Naive B cell (primary cell): ENCODE data around the gene CHRNE. TPM values are rescaled to one million over a fixed set of nuclear protein-coding genes. Genes with fewer than 3 reads are reported as not detected.
"Not testable (repeated sequence)": the region's sequence is repeated elsewhere in the genome, so short reads cannot be mapped to it uniquely, and the experiment has no call there.

ENCODE experiments used
- ATAC-seq, 2 donors: fragments of 150-1000 bp; cut with Tn5 transposase; 2 replicates each; pipeline ENCODE4 v1.10.0; 2021; ENCODE audit warnings: low read depth in 2 of 2, mild to moderate bottlenecking in 2 of 2, moderate library complexity in 2 of 2
- DNase-seq: peaks from one replicate; pipeline ENCODE4 v3.0.0; 2022
- H3K27ac Mint-ChIP-seq, 6 donors: one replicate each; pipeline ENCODE4 v1.8.0; 2020 to 2022; ENCODE audit warnings: mild to moderate bottlenecking in 6 of 6, mixed read lengths in 6 of 6, moderate library complexity in 5 of 6, inconsistent platforms in 2 of 6
- H3K27me3 Mint-ChIP-seq, 3 donors: one replicate each; pipeline ENCODE4 v1.8.0; 2021 to 2022; ENCODE audit warnings: mixed read lengths in 3 of 3, mild to moderate bottlenecking in 1 of 3
- H3K36me3 Mint-ChIP-seq, 2 donors: one replicate each; pipeline ENCODE4 v1.8.0; 2020 to 2022; ENCODE audit warnings: mixed read lengths in 2 of 2, inconsistent platforms in 1 of 2, mild to moderate bottlenecking in 1 of 2
- H3K4me1 Mint-ChIP-seq, 3 donors: one replicate each; pipeline ENCODE4 v1.8.0; 2020 to 2022; ENCODE audit warnings: mixed read lengths in 3 of 3, inconsistent platforms in 1 of 3, mild to moderate bottlenecking in 1 of 3, moderate library complexity in 1 of 3
- H3K4me3 Mint-ChIP-seq, 8 donors: one replicate each; pipeline ENCODE4 v1.8.0; 2020 to 2022; ENCODE audit warnings: mild to moderate bottlenecking in 8 of 8, mixed read lengths in 8 of 8, moderate library complexity in 8 of 8, inconsistent platforms in 2 of 8
- H3K9me3 Mint-ChIP-seq, 7 donors: one replicate each; pipeline ENCODE4 v1.8.0; 2020 to 2022; ENCODE audit warnings: mixed read lengths in 7 of 7, mild to moderate bottlenecking in 5 of 7, inconsistent platforms in 2 of 7, moderate library complexity in 1 of 7
- polyA plus RNA-seq, 6 donors: library from polyadenylated mRNA; unstranded; fragments of 300-500 nt; fragmentation: Illumina TruSeq; gene quantifications; one replicate each; pipeline ENCODE4 v1.2.3, GENCODE V29; 2021; ENCODE audit warnings: low read depth in 6 of 6

The CHRNE gene
- polyA plus RNA-seq, 6 donors from 2014 or later: 0.18 to 0.59 (median 0.37) TPM; not detected in 1

GRCh38 chr17:4936436-4936835 is 33.5 kb upstream of the CHRNE start:
- Mint-ChIP-seq H3K27ac (peak overlapping the region in 2 of 6 donors; percentile 14 to 28), H3K27me3 (peaks cover 12 to 30% (median 30%) of the 10 kb centered on the region in 3 donors), H3K4me1 (peaks cover 52 to 64% (median 61%) of the 10 kb centered on the region in 3 donors), H3K4me3 (peak overlapping the region in 2 of 8 donors; percentile 9 to 35), H3K36me3 (peaks cover 5% of the 10 kb centered on the region in 2 donors), H3K9me3 (no peaks in the 10 kb centered on the region)
- no peak for DNase-seq
- ATAC-seq: no peak

- DNase-seq (no peak), ATAC-seq (no peak)
- no peaks in the 10 kb centered on the region for H3K9me3 Mint-ChIP-seq
- peak overlapping the region in 1 of 6 donors; percentile 52 for H3K27ac Mint-ChIP-seq
- peaks cover 15 to 36% (median 33%) of the 10 kb centered on the region in 3 donors for H3K27me3 Mint-ChIP-seq
- H3K4me1 Mint-ChIP-seq: peaks cover 50 to 63% (median 61%) of the 10 kb centered on the region in 3 donors
- H3K36me3 Mint-ChIP-seq: peaks cover 11 to 12% of the 10 kb centered on the region in 2 donors
- H3K4me3 Mint-ChIP-seq: no peak overlapping the region
Observed at GRCh38 chr17:4935650-4936049, 32.8 kb upstream of the CHRNE start.

- H3K9me3 Mint-ChIP-seq: no peaks in the 10 kb centered on the region
- H3K4me1 Mint-ChIP-seq: peaks cover 49 to 59% (median 55%) of the 10 kb centered on the region in 3 donors
- H3K27me3 Mint-ChIP-seq: peaks cover 17 to 39% (median 33%) of the 10 kb centered on the region in 3 donors
- H3K4me3 Mint-ChIP-seq: peak overlapping the region in 1 of 8 donors; percentile 61
- no peak for DNase-seq
- peaks cover 7 to 21% of the 10 kb centered on the region in 2 donors for H3K36me3 Mint-ChIP-seq
- peak overlapping the region in 2 of 6 donors; percentile 42 to 45 for H3K27ac Mint-ChIP-seq
- ATAC-seq: no peak
Observed at GRCh38 chr17:4934173-4934979, 31.5 kb upstream of the CHRNE start.

GRCh38 chr17:4933646-4934045 is 30.7 kb upstream of the CHRNE start:
- ATAC-seq: no peak
- no peak overlapping the region for H3K4me3 Mint-ChIP-seq

GRCh38 chr17:4932756-4933155 is 29.9 kb upstream of the CHRNE start:
- H3K27ac Mint-ChIP-seq: peak overlapping the region in 1 of 6 donors; percentile 84
- peaks cover 7 to 21% of the 10 kb centered on the region in 2 donors for H3K36me3 Mint-ChIP-seq
- peak overlapping the region in 2 of 8 donors; percentile 44 to 61 for H3K4me3 Mint-ChIP-seq
- ATAC-seq (no peak), DNase-seq (no peak)
- H3K9me3 Mint-ChIP-seq: no peaks in the 10 kb centered on the region
- peaks cover 39 to 49% (median 40%) of the 10 kb centered on the region in 3 donors for H3K4me1 Mint-ChIP-seq
- H3K27me3 Mint-ChIP-seq: peaks cover 17 to 39% (median 33%) of the 10 kb centered on the region in 3 donors

More at GRCh38 chr17:4933646-4934045, 30.7 kb upstream of the CHRNE start:
- no peaks in the 10 kb centered on the region for H3K9me3 Mint-ChIP-seq
- no peak overlapping the region for H3K27ac Mint-ChIP-seq
- H3K36me3 Mint-ChIP-seq: peaks cover 7 to 21% of the 10 kb centered on the region in 2 donors
- no peak for DNase-seq
- peaks cover 17 to 39% (median 33%) of the 10 kb centered on the region in 3 donors for H3K27me3 Mint-ChIP-seq
- H3K4me1 Mint-ChIP-seq: peaks cover 44 to 54% (median 47%) of the 10 kb centered on the region in 3 donors

- Mint-ChIP-seq H3K4me3 (peak within 1 kb of the TSS in 4 of 8 donors; percentile 1 to 77 (median 58)), H3K27ac (peak within 1 kb of the TSS in 2 of 6 donors; percentile 84 to 90)
- ATAC-seq: peak; percentile 41 to 47
Observed at GRCh38 chr17:4931963-4932362, 29.1 kb upstream of the CHRNE start, which contains the start of gene GP1BA. Gene GP1BA (plus strand): TSS chr17:4932277. CDS start chr17:4932605, 328 bp downstream.

GRCh38 chr17:4928881-4929280 is 26.0 kb upstream of the CHRNE start:
- no peak for ATAC-seq
- DNase-seq: no peak
- Mint-ChIP-seq H3K4me3 (no peak overlapping the region), H3K4me1 (peaks cover 25 to 35% (median 26%) of the 10 kb centered on the region in 3 donors), H3K27ac (no peak overlapping the region), H3K36me3 (peaks cover 11 to 21% of the 10 kb centered on the region in 2 donors), H3K9me3 (no peaks in the 10 kb centered on the region), H3K27me3 (peaks cover 9 to 32% (median 26%) of the 10 kb centered on the region in 3 donors)

More at GRCh38 chr17:4931963-4932362, 29.1 kb upstream of the CHRNE start, which contains the start of gene GP1BA:
- Mint-ChIP-seq H3K9me3 (no peaks in the 10 kb centered on the region), H3K4me1 (peaks cover 37 to 45% (median 40%) of the 10 kb centered on the region in 3 donors), H3K27me3 (peaks cover 17 to 39% (median 33%) of the 10 kb centered on the region in 3 donors), H3K36me3 (peaks cover 7 to 21% of the 10 kb centered on the region in 2 donors)
- no peak for DNase-seq

- peaks cover 11 to 19% of the 10 kb centered on the region in 2 donors for H3K36me3 Mint-ChIP-seq
- not testable (repeated sequence) for H3K4me3 Mint-ChIP-seq, DNase-seq, ATAC-seq, H3K9me3 Mint-ChIP-seq
- H3K4me1 Mint-ChIP-seq: peaks cover 10 to 18% (median 11%) of the 10 kb centered on the region in 3 donors
- peak overlapping the region in 1 of 6 donors; percentile 25 for H3K27ac Mint-ChIP-seq
- H3K27me3 Mint-ChIP-seq: peaks cover 6 to 12% (median 7%) of the 10 kb centered on the region in 3 donors
Observed at GRCh38 chr17:4926577-4927335, 23.9 kb upstream of the CHRNE start.

GRCh38 chr17:4921320-4921719 is 18.4 kb upstream of the CHRNE start:
- DNase-seq (no peak), ATAC-seq (no peak)
- peaks cover 0 to 3% (median 0%) of the 10 kb centered on the region in 3 donors for H3K4me1 Mint-ChIP-seq
- peaks cover 0 to under 1% of the 10 kb centered on the region in 2 donors for H3K36me3 Mint-ChIP-seq
- no peak overlapping the region for H3K27ac Mint-ChIP-seq
- H3K4me3 Mint-ChIP-seq: peak overlapping the region in 1 of 8 donors; percentile 5
- H3K9me3 Mint-ChIP-seq: no peaks in the 10 kb centered on the region
- no peaks in the 10 kb centered on the region for H3K27me3 Mint-ChIP-seq

- ATAC-seq (no peak), DNase-seq (no peak)
- no peak overlapping the region for H3K27ac Mint-ChIP-seq
- no peaks in the 10 kb centered on the region for H3K9me3 Mint-ChIP-seq
- no peaks in the 10 kb centered on the region for H3K27me3 Mint-ChIP-seq
- no peaks in the 10 kb centered on the region for H3K36me3 Mint-ChIP-seq
- H3K4me3 Mint-ChIP-seq: no peak overlapping the region
- H3K4me1 Mint-ChIP-seq: peaks cover 0 to 3% (median 0%) of the 10 kb centered on the region in 3 donors
Observed at GRCh38 chr17:4920351-4921048, 17.6 kb upstream of the CHRNE start.

- ATAC-seq (no peak), DNase-seq (no peak)
- Mint-ChIP-seq H3K36me3 (no peaks in the 10 kb centered on the region), H3K27me3 (no peaks in the 10 kb centered on the region), H3K4me1 (peaks cover 0 to 2% (median 0%) of the 10 kb centered on the region in 3 donors), H3K9me3 (no peaks in the 10 kb centered on the region), H3K4me3 (no peak overlapping the region), H3K27ac (no peak overlapping the region)
Observed at GRCh38 chr17:4919511-4920047, 16.7 kb upstream of the CHRNE start.

GRCh38 chr17:4914551-4914950 is 11.7 kb upstream of the CHRNE start:
- not testable (repeated sequence) for DNase-seq, H3K36me3 Mint-ChIP-seq, H3K4me1 Mint-ChIP-seq, H3K4me3 Mint-ChIP-seq, H3K27ac Mint-ChIP-seq, H3K27me3 Mint-ChIP-seq, ATAC-seq, H3K9me3 Mint-ChIP-seq
